DMS 273 (cell line): ENCODE measurements around the gene BAG2.

Experiments
- DNase-seq: peaks from one replicate; lab custom pipeline; 2025; ENCODE audit not compliant: unreplicated experiment; lab: John Stamatoyannopoulos, UW

The BAG2 gene

GRCh38 chr6:57173886-57174510, 1.9 kb downstream of the BAG2 start:
- peak; percentile 69 for DNase-seq

- no peak for DNase-seq
Measured at GRCh38 chr6:57174511-57174907, 2.4 kb downstream of the BAG2 start.

GRCh38 chr6:57177545-57178265, 5.6 kb downstream of the BAG2 start:
- no peak for DNase-seq

- DNase-seq, result no peak
Measured at GRCh38 chr6:57180596-57180995, 8.5 kb downstream of the BAG2 start.

- DNase-seq, result no peak
Measured at GRCh38 chr6:57182017-57182432, 9.9 kb downstream of the BAG2 start.

GRCh38 chr6:57183336-57183735, 11.2 kb downstream of the BAG2 start:
- DNase-seq, result no peak

GRCh38 chr6:57190140-57190539, 18.0 kb downstream of the BAG2 start:
- DNase-seq, result peak; percentile 43

GRCh38 chr6:57193177-57193576, 21.1 kb downstream of the BAG2 start:
- DNase-seq, result no peak

GRCh38 chr6:57195457-57195856, 23.3 kb downstream of the BAG2 start:
- peak; percentile 9 for DNase-seq

- DNase-seq, result no peak
Measured at GRCh38 chr6:57198926-57199636, 27.0 kb downstream of the BAG2 start.

- DNase-seq, result no peak
Measured at GRCh38 chr6:57201718-57202117, 29.6 kb downstream of the BAG2 start.

- DNase-seq, result no peak
Measured at GRCh38 chr6:57205550-57206328, 33.6 kb downstream of the BAG2 start.

GRCh38 chr6:57207141-57207540, 35.0 kb downstream of the BAG2 start:
- no peak for DNase-seq

GRCh38 chr6:57207872-57208271, 35.7 kb downstream of the BAG2 start:
- DNase-seq, result no peak

- DNase-seq, result no peak
Measured at GRCh38 chr6:57209030-57209429, 36.9 kb downstream of the BAG2 start.

- DNase-seq, result no peak
Measured at GRCh38 chr6:57210060-57210459, 37.9 kb downstream of the BAG2 start.

GRCh38 chr6:57215260-57215659, 43.1 kb downstream of the BAG2 start:
- no peak for DNase-seq

GRCh38 chr6:57216235-57217101, 44.3 kb downstream of the BAG2 start:
- peak; percentile 45 for DNase-seq

- DNase-seq, result no peak
Measured at GRCh38 chr6:57217270-57217669, 45.1 kb downstream of the BAG2 start.

- DNase-seq, result no peak
Measured at GRCh38 chr6:57220083-57220703, 48.1 kb downstream of the BAG2 start.
